GM12878 (cell line): ENCODE data around the gene PDF. TPM values are rescaled to one million over a fixed set of nuclear protein-coding genes. Genes with fewer than 3 reads are reported as not detected.

Experiments
- BRCA1 ChIP-seq: IDR thresholded peaks from 2 replicates; pipeline ENCODE4 v1.6.1; 2011; ENCODE audit warnings: low read depth, low read length, improper control_type of control experiment
- E4F1 ChIP-seq: fragments of 450-650 bp; IDR thresholded peaks from 2 replicates; pipeline ENCODE4 v1.6.1; 2018; ENCODE audit warnings: borderline replicate concordance, mild to moderate bottlenecking; ENCODE audit not compliant: partially characterized antibody
- EZH2 ChIP-seq: IDR thresholded peaks from 2 replicates; pipeline ENCODE4 v1.6.1; 2012; ENCODE audit warnings: low read depth, mild to moderate bottlenecking, control low read depth, inconsistent platforms, low read length, borderline replicate concordance; ENCODE audit not compliant: control insufficient read depth
- MTA2 ChIP-seq: fragments of 450-650 bp; IDR thresholded peaks from 2 replicates; pipeline ENCODE4 v1.6.1; 2016; ENCODE audit warnings: low read depth, mild to moderate bottlenecking, moderate library complexity
- polyA plus RNA-seq, 11 experiments: library from polyadenylated mRNA; depleted of rRNA in 4 of 11; unstranded in 6 of 11; stranded (reverse) in 5 of 11; fragments of >200 nt; fragmentation: Nextera tagmentation in 4 of 11; fragmentation: Illumina TruSeq in 1 of 11; extraction: Ambion mirVana in 4 of 11; extraction: Trizol in 1 of 11; gene quantifications; 1 replicate in 1 of 11; 2 replicates in 10 of 11; pipeline versions ENCODE4 v1.2.1 to v1.2.3, GENCODE V29; 2011 to 2016; ENCODE audit warnings: inconsistent platforms in 2 of 11, missing spikeins in 2 of 11, low read depth in 1 of 11
- total RNA-seq, 4 experiments: library from RNA; depleted of rRNA in 3 of 4; stranded (reverse); fragments of >200 nt in 3 of 4; fragmentation: Illumina TruSeq in 1 of 4; extraction: Trizol in 1 of 4; gene quantifications; 2 replicates each; pipeline versions ENCODE4 v1.2.1 to v1.2.3, GENCODE V29; 2013 to 2021
- TF ChIP-seq, protein P1 (sequence below): IDR thresholded peaks from 2 replicates; pipeline ENCODE4 v1.6.1; 2012; ENCODE audit warnings: improper control_type of control experiment, low read depth, low read length; ENCODE audit not compliant: insufficient replicate concordance

The PDF gene
- total and polyA plus RNA-seq, 10 of the 15 experiments (the other 5 are each of a cell fraction or from before 2014, with no cell fraction given), result 0.13 to 44.1 (median 16.7) TPM

DNA sequence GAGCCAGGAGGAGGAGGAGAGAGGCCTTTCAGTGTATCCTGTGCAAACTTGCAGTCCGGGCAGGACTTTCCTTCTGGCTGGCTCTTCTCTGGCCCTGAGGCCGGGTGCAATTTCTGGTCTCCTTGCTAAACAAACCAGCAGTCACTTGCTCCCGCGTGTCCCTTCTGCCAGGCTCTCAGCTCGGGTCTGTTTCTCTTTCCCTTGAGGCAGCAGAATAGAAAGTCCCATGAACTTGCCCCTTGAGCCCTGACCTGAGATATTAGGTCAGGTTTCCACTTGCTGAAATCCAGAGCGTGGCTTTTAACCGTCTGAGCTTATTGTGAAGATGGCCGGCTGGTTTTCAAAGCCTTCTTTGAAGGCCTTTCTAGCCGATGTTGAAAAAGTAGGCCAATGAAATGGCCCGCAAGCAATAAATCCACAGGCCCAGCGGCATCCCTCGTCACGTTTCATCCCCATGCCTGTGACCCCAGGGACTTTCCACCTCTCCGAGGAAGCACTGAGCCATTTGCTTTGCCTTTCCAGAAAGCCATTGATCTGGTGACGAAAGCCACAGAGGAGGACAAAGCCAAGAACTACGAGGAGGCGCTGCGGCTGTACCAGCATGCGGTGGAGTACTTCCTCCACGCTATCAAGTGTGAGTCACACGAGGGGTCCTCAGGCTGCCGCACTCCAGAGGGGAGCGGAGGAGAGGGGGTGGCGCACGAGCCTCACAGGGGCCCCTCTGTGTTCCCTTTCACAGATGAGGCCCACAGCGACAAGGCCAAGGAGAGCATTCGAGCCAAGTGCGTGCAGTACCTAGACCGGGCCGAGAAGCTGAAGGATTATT lies 14.7 kb downstream of the PDF start (continued):
- TF ChIP-seq, protein P1, sequence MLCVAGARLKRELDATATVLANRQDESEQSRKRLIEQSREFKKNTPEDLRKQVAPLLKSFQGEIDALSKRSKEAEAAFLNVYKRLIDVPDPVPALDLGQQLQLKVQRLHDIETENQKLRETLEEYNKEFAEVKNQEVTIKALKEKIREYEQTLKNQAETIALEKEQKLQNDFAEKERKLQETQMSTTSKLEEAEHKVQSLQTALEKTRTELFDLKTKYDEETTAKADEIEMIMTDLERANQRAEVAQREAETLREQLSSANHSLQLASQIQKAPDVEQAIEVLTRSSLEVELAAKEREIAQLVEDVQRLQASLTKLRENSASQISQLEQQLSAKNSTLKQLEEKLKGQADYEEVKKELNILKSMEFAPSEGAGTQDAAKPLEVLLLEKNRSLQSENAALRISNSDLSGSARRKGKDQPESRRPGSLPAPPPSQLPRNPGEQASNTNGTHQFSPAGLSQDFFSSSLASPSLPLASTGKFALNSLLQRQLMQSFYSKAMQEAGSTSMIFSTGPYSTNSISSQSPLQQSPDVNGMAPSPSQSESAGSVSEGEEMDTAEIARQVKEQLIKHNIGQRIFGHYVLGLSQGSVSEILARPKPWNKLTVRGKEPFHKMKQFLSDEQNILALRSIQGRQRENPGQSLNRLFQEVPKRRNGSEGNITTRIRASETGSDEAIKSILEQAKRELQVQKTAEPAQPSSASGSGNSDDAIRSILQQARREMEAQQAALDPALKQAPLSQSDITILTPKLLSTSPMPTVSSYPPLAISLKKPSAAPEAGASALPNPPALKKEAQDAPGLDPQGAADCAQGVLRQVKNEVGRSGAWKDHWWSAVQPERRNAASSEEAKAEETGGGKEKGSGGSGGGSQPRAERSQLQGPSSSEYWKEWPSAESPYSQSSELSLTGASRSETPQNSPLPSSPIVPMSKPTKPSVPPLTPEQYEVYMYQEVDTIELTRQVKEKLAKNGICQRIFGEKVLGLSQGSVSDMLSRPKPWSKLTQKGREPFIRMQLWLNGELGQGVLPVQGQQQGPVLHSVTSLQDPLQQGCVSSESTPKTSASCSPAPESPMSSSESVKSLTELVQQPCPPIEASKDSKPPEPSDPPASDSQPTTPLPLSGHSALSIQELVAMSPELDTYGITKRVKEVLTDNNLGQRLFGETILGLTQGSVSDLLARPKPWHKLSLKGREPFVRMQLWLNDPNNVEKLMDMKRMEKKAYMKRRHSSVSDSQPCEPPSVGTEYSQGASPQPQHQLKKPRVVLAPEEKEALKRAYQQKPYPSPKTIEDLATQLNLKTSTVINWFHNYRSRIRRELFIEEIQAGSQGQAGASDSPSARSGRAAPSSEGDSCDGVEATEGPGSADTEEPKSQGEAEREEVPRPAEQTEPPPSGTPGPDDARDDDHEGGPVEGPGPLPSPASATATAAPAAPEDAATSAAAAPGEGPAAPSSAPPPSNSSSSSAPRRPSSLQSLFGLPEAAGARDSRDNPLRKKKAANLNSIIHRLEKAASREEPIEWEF, result no peak
- TF ChIP-seq BRCA1 (no peak), EZH2 (no peak), MTA2 (no peak), E4F1 (no peak)
